HepG2 (cell line): ENCODE results near the gene LRRC45. TPM values are rescaled to one million over a fixed set of nuclear protein-coding genes. Genes with fewer than 3 reads are reported as not detected.
A peak's percentile ranks its signal among the peaks of the same experiment; 100 is the strongest.

ENCODE experiments used
- ATAC-seq: fragments of 200-7000 bp; cut with Tn5 transposase; 3 replicates; pipeline ENCODE4 v1.9.1; 2020; ENCODE audit warnings: mild to moderate bottlenecking, moderate library complexity
- BruUV-seq: library from RNA; stranded (reverse); fragments of 400-500 nt; replicated peaks from 2 replicates; lab custom pipeline; 2021; lab: Mats Ljungman, UMichigan
- CTCF ChIA-PET: fragments of 300-600 bp; formaldehyde crosslinking; extraction: SDS; loops from one replicate; lab custom pipeline; 2021; ENCODE audit warnings: low total read pairs, inconsistent platforms, low intra/inter-chr PET ratio; lab: Yijun Ruan, JAX
- POLR2A ChIA-PET: fragments of 350-600 bp; sonication (Branson Sonifier 250); formaldehyde crosslinking; loops from one replicate; lab custom pipeline; 2020; ENCODE audit warnings: antibody characterized with exemption, inconsistent platforms; lab: Yijun Ruan, JAX
- DNase-seq: peaks from one replicate; pipeline ENCODE4 v3.0.0-alpha.2; 2015; ENCODE audit warnings: low spot score
- FAIRE-seq: peaks from 3 replicates; lab custom pipeline; 2011; peaks lifted over from hg19 to GRCh38; lab: Jason Lieb, UNC
- H2AFZ ChIP-seq: one replicate; pipeline ENCODE4 v1.6.1; 2011; ENCODE audit warnings: low read length, inconsistent platforms
- H3K27ac ChIP-seq: fragments of 300-600 bp; 3 replicates; pipeline ENCODE4 v1.8.0; 2011; ENCODE audit warnings: mixed run types, mild to moderate bottlenecking, mixed read lengths, low read length, inconsistent platforms; ENCODE audit not compliant: insufficient read depth; ENCODE audit errors: extremely low read length
- H3K27me3 ChIP-seq, 2 experiments: fragments of 200-600 bp in 1 of 2; 2 replicates in 1 of 2; 3 replicates in 1 of 2; pipeline versions ENCODE4 v1.6.0 to v1.8.0; 2011; ENCODE audit warnings: low read length in 2 of 2, mild to moderate bottlenecking in 2 of 2, moderate library complexity in 2 of 2, inconsistent platforms in 1 of 2; ENCODE audit not compliant: insufficient read depth in 2 of 2, control insufficient read depth in 1 of 2
- H3K36me3 ChIP-seq, 2 experiments: fragments of 200-600 bp in 1 of 2; replicated peaks in 1 of 2; 2 replicates in 1 of 2; 3 replicates in 1 of 2; pipeline versions ENCODE4 v1.5.1 to v1.8.0; 2011; ENCODE audit warnings: low read length in 2 of 2, inconsistent platforms in 1 of 2; ENCODE audit not compliant: insufficient read depth in 2 of 2, control insufficient read depth in 1 of 2
- H3K4me1 ChIP-seq: 2 replicates; pipeline ENCODE4 v1.5.1; 2012; ENCODE audit warnings: low read length, inconsistent platforms; ENCODE audit not compliant: insufficient read depth
- H3K4me2 ChIP-seq: 2 replicates; pipeline ENCODE4 v1.6.0; 2011; ENCODE audit warnings: low read depth, low read length, inconsistent platforms
- H3K4me3 ChIP-seq, 3 experiments: fragments of 200-600 bp in 1 of 3; sonication (generic), shearing (Covaris generic) in 1 of 3; replicated peaks in 1 of 3; 2 replicates each; pipeline ENCODE4 v1.5.1; 2011 to 2016; ENCODE audit warnings: low read length in 3 of 3, inconsistent platforms in 2 of 3, low read depth in 2 of 3, mild to moderate bottlenecking in 2 of 3, control low read depth in 1 of 3, mixed read lengths in 1 of 3; ENCODE audit not compliant: insufficient read depth in 1 of 3
- H3K79me2 ChIP-seq: one replicate; pipeline ENCODE4 v1.6.1; 2011; ENCODE audit warnings: low read length, inconsistent platforms; ENCODE audit not compliant: insufficient read depth
- H3K9ac ChIP-seq: 2 replicates; pipeline ENCODE4 v1.6.0; 2011; ENCODE audit warnings: mild to moderate bottlenecking, low read depth, low read length, inconsistent platforms; ENCODE audit not compliant: insufficient read depth
- H3K9me3 ChIP-seq: 2 replicates; pipeline ENCODE4 v1.5.1; 2012; ENCODE audit warnings: mild to moderate bottlenecking, low read length
- H4K20me1 ChIP-seq: 2 replicates; pipeline ENCODE4 v1.6.0; 2011; ENCODE audit warnings: inconsistent platforms, mild to moderate bottlenecking, low read length, moderate library complexity; ENCODE audit not compliant: insufficient read depth
- AGO2 ChIP-seq: fragments of 200-400 bp; formaldehyde crosslinking; optimal IDR thresholded peaks from 2 replicates; pipeline ENCODE3; 2017; ENCODE audit warnings: mild to moderate bottlenecking, low read depth, low read length, moderate library complexity
- CREB1 ChIP-seq, 2 experiments: fragments of 450-650 bp in 1 of 2; IDR thresholded peaks; 2 replicates each; pipeline ENCODE4 v1.6.1; 2016 to 2017; ENCODE audit warnings: control low read depth in 1 of 2, mild to moderate bottlenecking in 1 of 2, missing compliant biosample characterization in 1 of 2, missing genetic modification characterization in 1 of 2
- RARA ChIP-seq: IDR thresholded peaks from 2 replicates; pipeline ENCODE4 v1.6.1; 2016; ENCODE audit warnings: missing genetic modification reagents, missing compliant biosample characterization
- TBP ChIP-seq: sonication (generic); formaldehyde crosslinking; IDR thresholded peaks from 2 replicates; pipeline ENCODE4 v1.5.0; 2020; ENCODE audit warnings: missing genetic modification reagents
- YY1 ChIP-seq: IDR thresholded peaks from 2 replicates; pipeline ENCODE4 v1.6.1; 2011; ENCODE audit warnings: low read length, low read depth, moderate library complexity, mild to moderate bottlenecking; ENCODE audit not compliant: insufficient read depth, insufficient replicate concordance
- ZNF253 ChIP-seq: sonication (generic); formaldehyde crosslinking; IDR thresholded peaks from 2 replicates; pipeline ENCODE4 v1.8.0; 2022; ENCODE audit warnings: mild to moderate bottlenecking, missing genetic modification reagents, borderline replicate concordance
- WGBS: methylation state at CpG from one replicate; pipeline ENCODE4 v1.1.6; 2017; ENCODE audit warnings: low lambda C conversion rate; 5-methylcytosine and 5-hydroxymethylcytosine counted together
- in situ Hi-C: cut with HindIII; loops from 2 replicates; pipeline ENCODE4 v1.10.0; 2017; ENCODE audit warnings: low pct_unique_long_range_greater_than_20kb; ENCODE audit not compliant: extremely low pct_ligation_motif_present
- intact Hi-C: fragments of 100-400 bp; cut with micrococcal nuclease; formaldehyde crosslinking; loops from one replicate; pipeline ENCODE4 v1.10.0; 2022; ENCODE audit not compliant: unreplicated experiment
- polyA plus RNA-seq, 8 experiments: library from polyadenylated mRNA; depleted of rRNA in 3 of 8; stranded (reverse) in 7 of 8; unstranded in 1 of 8; fragments of >200 nt; fragmentation: Illumina TruSeq in 4 of 8; extraction: Trizol in 4 of 8; gene quantifications; 2 replicates each; pipeline versions ENCODE4 v1.2.1 to v1.2.3, GENCODE V29; 2011 to 2016; ENCODE audit warnings: low read depth in 4 of 8, missing spikeins in 1 of 8, mixed read lengths in 1 of 8; ENCODE audit not compliant: insufficient read depth in 1 of 8
- total RNA-seq, 5 experiments: library from RNA; depleted of rRNA; stranded (reverse); fragments of >200 nt; fragmentation: Illumina TruSeq; extraction: Trizol; gene quantifications; 2 replicates each; pipeline ENCODE4 v1.2.3, GENCODE V29; 2016; ENCODE audit warnings: low read depth in 1 of 5
- TF ChIP-seq, protein P1 (sequence below): sonication (generic); formaldehyde crosslinking; IDR thresholded peaks from 2 replicates; pipeline ENCODE4 v1.8.1; 2022; ENCODE audit warnings: mild to moderate bottlenecking, missing genetic modification reagents
- TF ChIP-seq, protein P2 (sequence below): IDR thresholded peaks from 2 replicates; pipeline ENCODE4 v1.6.1; 2016; ENCODE audit warnings: missing compliant biosample characterization, missing genetic modification reagents, borderline replicate concordance

Gene LRRC45
- total and polyA plus RNA-seq, 2 of the 13 experiments (the other 11 are each of a cell fraction or from before 2014, with no cell fraction given): 11.6 to 48.1 TPM

DNA sequence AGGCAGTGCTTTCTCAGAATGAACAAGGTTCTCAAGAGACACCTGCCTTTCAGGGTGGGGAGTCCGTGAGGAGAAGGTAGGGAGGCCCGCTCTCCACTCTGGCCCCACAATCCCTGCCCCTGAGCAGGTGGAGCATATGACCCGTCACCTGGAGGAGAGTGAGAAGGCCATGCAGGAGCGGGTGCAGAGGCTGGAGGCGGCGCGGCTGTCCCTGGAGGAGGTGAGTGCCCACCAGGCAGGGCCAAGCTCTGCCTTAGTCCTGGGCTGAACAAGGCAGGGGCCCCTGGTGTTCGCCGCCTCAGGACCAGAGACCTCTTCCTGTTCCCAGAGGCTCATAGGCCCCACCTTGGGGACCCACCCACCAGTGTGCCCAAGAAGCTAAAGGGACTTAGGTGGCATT, 5.9 kb downstream of the LRRC45 start:
- Histone ChIP-seq H2AFZ (no peak overlapping the region), H3K36me3 (peaks cover 9 to 13% of the 10 kb centered on the region in 2 experiments; a peak in 4 of 5 replicates), H4K20me1 (no peaks in the 10 kb centered on the region), H3K9ac (no peak overlapping the region), H3K27me3 (no peaks in the 10 kb centered on the region), H3K4me3 (no peak overlapping the region), H3K27ac (no peak overlapping the region), H3K9me3 (no peaks in the 10 kb centered on the region), H3K4me1 (peaks cover 31% of the 10 kb centered on the region), H3K4me2 (no peak overlapping the region), H3K79me2 (peaks cover 7% of the 10 kb centered on the region)
- whole genome bisulfite sequencing: 100% methylated on average over 8 of the region's 9 CpGs
- ATAC-seq (no peak), DNase-seq (no peak), FAIRE-seq (no peak)
- CTCF ChIA-PET: no interaction called here
- TF ChIP-seq, protein P1, sequence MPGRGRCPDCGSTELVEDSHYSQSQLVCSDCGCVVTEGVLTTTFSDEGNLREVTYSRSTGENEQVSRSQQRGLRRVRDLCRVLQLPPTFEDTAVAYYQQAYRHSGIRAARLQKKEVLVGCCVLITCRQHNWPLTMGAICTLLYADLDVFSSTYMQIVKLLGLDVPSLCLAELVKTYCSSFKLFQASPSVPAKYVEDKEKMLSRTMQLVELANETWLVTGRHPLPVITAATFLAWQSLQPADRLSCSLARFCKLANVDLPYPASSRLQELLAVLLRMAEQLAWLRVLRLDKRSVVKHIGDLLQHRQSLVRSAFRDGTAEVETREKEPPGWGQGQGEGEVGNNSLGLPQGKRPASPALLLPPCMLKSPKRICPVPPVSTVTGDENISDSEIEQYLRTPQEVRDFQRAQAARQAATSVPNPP (CRISPR knock-in tag): no peak
- no peak for TF ChIP-seq YY1
- TF ChIP-seq CREB1 (IDR thresholded peaks at IDR 0.05): no peak
- TF ChIP-seq CREB1 (CRISPR knock-in tag; IDR thresholded peaks at IDR 0.05): no peak
- no peak for TF ChIP-seq RARA (CRISPR knock-in tag)
- peak; percentile 68 for TF ChIP-seq AGO2
- TF ChIP-seq ZNF253 (CRISPR knock-in tag): no peak
- no peak for TF ChIP-seq TBP (CRISPR knock-in tag)
- TF ChIP-seq, protein P2, sequence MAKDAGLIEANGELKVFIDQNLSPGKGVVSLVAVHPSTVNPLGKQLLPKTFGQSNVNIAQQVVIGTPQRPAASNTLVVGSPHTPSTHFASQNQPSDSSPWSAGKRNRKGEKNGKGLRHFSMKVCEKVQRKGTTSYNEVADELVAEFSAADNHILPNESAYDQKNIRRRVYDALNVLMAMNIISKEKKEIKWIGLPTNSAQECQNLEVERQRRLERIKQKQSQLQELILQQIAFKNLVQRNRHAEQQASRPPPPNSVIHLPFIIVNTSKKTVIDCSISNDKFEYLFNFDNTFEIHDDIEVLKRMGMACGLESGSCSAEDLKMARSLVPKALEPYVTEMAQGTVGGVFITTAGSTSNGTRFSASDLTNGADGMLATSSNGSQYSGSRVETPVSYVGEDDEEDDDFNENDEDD (CRISPR knock-in tag): no peak
- no TSS peak for BruUV-seq
- POLR2A ChIA-PET: no interaction called here
- intact Hi-C loops: no loop called here
- in situ Hi-C loops: no loop called here
